ENCODE results near the gene MAN2B2.

- TF ChIP-seq, protein P1, sequence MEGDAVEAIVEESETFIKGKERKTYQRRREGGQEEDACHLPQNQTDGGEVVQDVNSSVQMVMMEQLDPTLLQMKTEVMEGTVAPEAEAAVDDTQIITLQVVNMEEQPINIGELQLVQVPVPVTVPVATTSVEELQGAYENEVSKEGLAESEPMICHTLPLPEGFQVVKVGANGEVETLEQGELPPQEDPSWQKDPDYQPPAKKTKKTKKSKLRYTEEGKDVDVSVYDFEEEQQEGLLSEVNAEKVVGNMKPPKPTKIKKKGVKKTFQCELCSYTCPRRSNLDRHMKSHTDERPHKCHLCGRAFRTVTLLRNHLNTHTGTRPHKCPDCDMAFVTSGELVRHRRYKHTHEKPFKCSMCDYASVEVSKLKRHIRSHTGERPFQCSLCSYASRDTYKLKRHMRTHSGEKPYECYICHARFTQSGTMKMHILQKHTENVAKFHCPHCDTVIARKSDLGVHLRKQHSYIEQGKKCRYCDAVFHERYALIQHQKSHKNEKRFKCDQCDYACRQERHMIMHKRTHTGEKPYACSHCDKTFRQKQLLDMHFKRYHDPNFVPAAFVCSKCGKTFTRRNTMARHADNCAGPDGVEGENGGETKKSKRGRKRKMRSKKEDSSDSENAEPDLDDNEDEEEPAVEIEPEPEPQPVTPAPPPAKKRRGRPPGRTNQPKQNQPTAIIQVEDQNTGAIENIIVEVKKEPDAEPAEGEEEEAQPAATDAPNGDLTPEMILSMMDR (IDR thresholded peaks at IDR 0.05) = no peak
- no peak for TF ChIP-seq POLR2AphosphoS5 (IDR thresholded peaks at IDR 0.05)
Observed at GRCh38 chr4:6555519-6555918, 19.5 kb upstream of the MAN2B2 start.

All from transverse colon (tissue), 4 donors.